ENCODE results near the gene SPEG. TPM values are rescaled to one million over a fixed set of nuclear protein-coding genes. Genes with fewer than 3 reads are reported as not detected.

Gene SPEG
- total and polyA plus RNA-seq, 2 of the 13 experiments (the other 11 are each of a cell fraction or from before 2014, with no cell fraction given) = 0.18 to 0.24 TPM

- in situ Hi-C loops (cut with HindIII; ENCODE audit: extremely low pct_ligation_motif_present, low pct_unique_long_range_greater_than_20kb) (no loop called here), intact Hi-C loops (cut with micrococcal nuclease; ENCODE audit: unreplicated experiment) (loop anchor here (5.0 kb wide), 2 partner anchors 111 to 211 kb away; partner anchors contain the start of genes GMPPA and STK11IP)
- Histone ChIP-seq H3K4me1 (ENCODE audit: insufficient read depth, low read length) (peaks cover 30% of the 10 kb centered on the region), H3K4me3 (replicated peaks in 1 of 3; ENCODE audit: insufficient read depth in 1 of 3, low read depth in 2 of 3, low read length in 3 of 3) (peak overlapping the region; percentile 95 to 99 (median 95)), H3K9me3 (ENCODE audit: low read length) (no peaks in the 10 kb centered on the region), H3K36me3 (replicated peaks in 1 of 2; ENCODE audit: control insufficient read depth in 1 of 2, insufficient read depth in 2 of 2, low read length in 2 of 2) (peaks cover 31 to 44% of the 10 kb centered on the region in 2 experiments), H2AFZ (ENCODE audit: low read length) (no peak overlapping the region), H3K9ac (ENCODE audit: insufficient read depth, low read depth, low read length) (peak overlapping the region; percentile 95), H3K4me2 (ENCODE audit: low read depth, low read length) (peak overlapping the region; percentile 98), H3K27ac (ENCODE audit: extremely low read length, insufficient read depth, low read length) (peak overlapping the region; percentile 97), H3K27me3 (ENCODE audit: control insufficient read depth in 1 of 2, insufficient read depth in 2 of 2, low read length in 2 of 2) (no peaks in the 10 kb centered on the region; a peak in 1 of 5 replicates), H4K20me1 (ENCODE audit: insufficient read depth, low read length) (peaks cover 7% of the 10 kb centered on the region; the same call in 1 of the 2 replicates), H3K79me2 (ENCODE audit: insufficient read depth, low read length) (peaks cover 12% of the 10 kb centered on the region)
- ATAC-seq = peak; percentile 3
- POLR2A ChIA-PET = interaction anchor here (0.6 to 2.8 kb wide), 31 partner anchors 8 to 1116 kb away, joined by 3 to 29 read pairs (median 5); partner anchors contain the start of genes AAMP, ANKZF1, ATG9A and BCS1L
- FAIRE-seq = peak; percentile 26
- no peak for DNase-seq (ENCODE audit: low spot score)
- CTCF ChIA-PET (ENCODE audit: low intra/inter-chr PET ratio, low total read pairs) = no interaction called here
- 46% methylated on average over 19 of the region's 19 CpGs for whole genome bisulfite sequencing (ENCODE audit: low lambda C conversion rate)
- TSS peak; percentile 42 for BruUV-seq (replicated peaks)
- peak; percentile 8; the same call in 1 of the 2 replicates for TF ChIP-seq CTCF (CRISPR knock-in tag; IDR thresholded peaks at IDR 0.05)
- TF ChIP-seq ZNF160 (CRISPR knock-in tag; IDR thresholded peaks at IDR 0.05) = no peak
- no peak for TF ChIP-seq POLR2AphosphoS2 (IDR thresholded peaks at IDR 0.05; ENCODE audit: low read depth, low read length)
- TF ChIP-seq IRX3 (CRISPR knock-in tag; IDR thresholded peaks at IDR 0.05; ENCODE audit: borderline replicate concordance, low read depth) = 0 out of 2 replicates have a peak, but pooled peaks have one; percentile 7
- 0 out of 2 replicates have a peak, but pooled peaks have one; percentile 3 for TF ChIP-seq ZNF441 (CRISPR knock-in tag; IDR thresholded peaks at IDR 0.05; ENCODE audit: borderline replicate concordance)
- no peak for TF ChIP-seq SATB2 (CRISPR knock-in tag; IDR thresholded peaks at IDR 0.05)
- no peak for TF ChIP-seq TCF7L2 (IDR thresholded peaks at IDR 0.05; ENCODE audit: low read depth, low read length)
- 0 out of 2 replicates have a peak, but pooled peaks have one; percentile 10 for TF ChIP-seq NR0B2 (CRISPR knock-in tag; IDR thresholded peaks at IDR 0.05)
- no peak for TF ChIP-seq GTF3A (CRISPR knock-in tag; conservative IDR thresholded peaks at IDR 0.05)
- TF ChIP-seq ZEB1 (IDR thresholded peaks at IDR 0.05; ENCODE audit: insufficient replicate concordance, low read depth) = no peak
- TF ChIP-seq ZNF235 (CRISPR knock-in tag; IDR thresholded peaks at IDR 0.05; ENCODE audit: borderline replicate concordance) = no peak
- no peak for TF ChIP-seq AKNA (CRISPR knock-in tag; IDR thresholded peaks at IDR 0.05; ENCODE audit: borderline replicate concordance)
- TF ChIP-seq MTA1 (CRISPR knock-in tag; IDR thresholded peaks at IDR 0.05; ENCODE audit: borderline replicate concordance) = 0 out of 2 replicates have a peak, but pooled peaks have one; percentile 1
- TF ChIP-seq ZNF597 (CRISPR knock-in tag; IDR thresholded peaks at IDR 0.05) = no peak
Measured at GRCh38 chr2:219386532-219387280, 47.9 kb upstream of the SPEG start.
